ENCODE measurements around the gene KCNA1.

GRCh38 chr12:4871514-4871913 lies 38.2 kb upstream of the KCNA1 start:
- no peak for TF ChIP-seq CTCF (conservative IDR thresholded peaks at IDR 0.05 in 1 of 2, IDR thresholded peaks at IDR 0.05 in 1 of 2; ENCODE audit: extremely low read depth in 1 of 2, insufficient read depth in 1 of 2, low read depth in 1 of 2, low read length in 2 of 2)
- no peak for TF ChIP-seq EZH2 (IDR thresholded peaks at IDR 0.05; ENCODE audit: borderline replicate concordance, low read length)

Measured in mammary epithelial cell (primary cell).